GM21515 (cell line): ENCODE results near the gene AFMID.
A peak's percentile ranks its signal among the peaks of the same experiment; 100 is the strongest.
"Not testable (repeated sequence)": the region's sequence is repeated elsewhere in the genome, so short reads cannot be mapped to it uniquely, and the experiment has no call there.

ENCODE experiments used
- ATAC-seq: cut with Tn5 transposase; IDR thresholded peaks from one replicate; pipeline ENCODE4 v1.9.1; 2021; ENCODE audit not compliant: unreplicated experiment

Gene AFMID

GRCh38 chr17:78154903-78155811 is 32.0 kb upstream of the AFMID start:
- peak; percentile 47 for ATAC-seq

DNA sequence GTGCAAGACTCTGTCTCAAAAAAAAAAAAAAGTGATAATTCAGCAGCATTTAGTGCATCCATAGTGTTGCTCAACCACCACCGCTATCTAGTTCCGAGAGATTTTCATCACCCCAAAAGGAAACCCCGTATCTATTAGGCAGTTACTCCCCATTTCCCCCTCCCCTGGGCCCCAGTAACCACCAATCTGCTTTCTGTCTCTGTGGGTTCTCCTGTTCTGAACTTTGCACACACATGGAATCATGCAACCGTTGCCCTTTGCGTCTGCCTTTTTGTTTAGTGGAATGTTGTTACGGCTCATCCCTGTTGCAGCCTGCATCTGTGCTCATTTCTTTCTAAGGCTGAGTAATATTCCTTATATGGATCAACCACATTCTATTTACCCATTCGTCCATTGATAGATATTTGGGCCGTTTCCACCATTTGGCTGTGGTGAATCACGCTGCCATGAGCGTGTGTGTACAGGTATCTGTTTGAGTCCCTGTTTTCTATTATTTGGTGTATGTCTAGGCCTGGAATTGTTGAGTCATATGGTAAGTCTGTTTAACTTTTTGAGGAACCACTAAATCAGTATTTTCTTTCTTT is 27.5 kb upstream of the AFMID start:
- ATAC-seq = no peak

DNA sequence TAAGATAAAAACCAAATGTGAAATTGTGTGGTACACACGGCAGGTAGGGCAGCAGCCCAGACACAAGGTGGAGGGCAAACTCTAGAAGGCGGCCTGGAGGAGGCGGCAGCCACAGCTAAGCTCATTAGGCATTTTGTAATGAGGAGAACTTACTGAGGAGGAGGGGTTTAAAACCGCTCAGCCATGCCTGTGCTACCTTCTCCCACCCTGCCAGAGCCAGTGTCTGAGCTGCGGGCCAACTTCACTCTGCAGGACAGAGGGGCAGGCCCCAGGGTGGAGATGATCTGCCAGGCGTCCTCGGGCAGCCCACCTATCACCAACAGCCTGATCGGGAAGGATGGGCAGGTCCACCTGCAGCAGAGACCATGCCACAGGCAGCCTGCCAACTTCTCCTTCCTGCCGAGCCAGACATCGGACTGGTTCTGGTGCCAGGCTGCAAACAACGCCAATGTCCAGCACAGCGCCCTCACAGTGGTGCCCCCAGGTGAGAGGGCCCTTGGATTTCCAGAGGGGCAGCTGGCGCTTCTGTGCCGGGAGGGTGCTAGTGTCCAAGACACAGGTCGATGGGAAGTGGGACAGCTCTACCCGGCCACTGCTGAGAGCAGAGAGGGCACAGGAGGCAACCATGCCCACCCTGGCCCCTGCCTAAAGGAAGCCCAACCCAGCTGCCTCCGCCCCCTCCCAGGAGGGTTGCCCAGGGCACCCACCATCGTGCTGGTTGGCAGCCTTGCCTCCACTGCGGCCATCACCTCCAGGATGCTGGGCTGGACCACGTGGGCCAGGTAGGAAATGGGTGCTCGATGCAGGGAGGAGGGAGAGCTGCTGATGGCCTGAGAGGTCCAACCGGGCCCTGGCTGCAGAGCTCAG is 23.0 kb upstream of the AFMID start:
- ATAC-seq = no peak

DNA sequence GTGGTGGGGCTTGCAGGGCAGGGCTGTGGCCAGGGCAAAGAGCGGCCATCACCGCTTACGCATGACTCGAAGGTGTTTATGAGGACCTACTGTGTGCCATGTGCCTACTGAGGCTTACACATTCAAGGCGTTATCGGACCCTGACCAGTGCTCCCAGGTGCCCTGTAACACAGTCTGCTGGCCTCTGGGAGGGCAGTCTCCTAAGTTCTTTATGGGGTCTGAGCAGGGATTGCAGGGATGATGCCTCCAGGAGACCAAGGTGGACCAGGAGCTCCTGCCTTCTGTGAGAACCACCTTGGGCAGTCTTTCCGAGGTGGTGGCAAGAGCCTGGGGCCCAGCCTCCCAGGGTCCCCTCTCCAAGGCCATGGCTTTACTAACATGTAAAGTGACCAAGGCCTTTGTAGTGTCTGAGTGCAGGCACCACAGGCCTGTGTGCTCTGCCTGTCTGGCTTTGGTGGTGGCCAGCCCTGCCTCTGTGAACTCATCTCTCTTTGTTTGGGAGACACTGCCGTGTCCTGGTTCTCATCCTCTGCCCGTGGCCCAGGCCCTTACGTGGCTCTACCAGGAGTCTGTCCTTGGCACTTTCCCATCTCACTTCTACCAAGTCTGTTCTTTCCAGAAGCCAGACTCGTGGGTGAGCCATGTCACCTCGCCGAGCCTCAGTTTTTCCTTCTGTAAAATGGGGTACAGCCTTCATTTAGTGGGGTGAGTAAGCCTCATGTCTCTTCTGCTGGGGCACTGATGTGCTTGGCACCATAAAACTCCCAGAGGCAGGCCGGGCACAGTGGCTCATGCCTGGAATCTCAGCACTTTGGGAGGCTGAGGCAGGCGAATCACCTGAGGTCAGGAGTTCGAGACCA is 22.2 kb upstream of the AFMID start:
- no peak for ATAC-seq

DNA sequence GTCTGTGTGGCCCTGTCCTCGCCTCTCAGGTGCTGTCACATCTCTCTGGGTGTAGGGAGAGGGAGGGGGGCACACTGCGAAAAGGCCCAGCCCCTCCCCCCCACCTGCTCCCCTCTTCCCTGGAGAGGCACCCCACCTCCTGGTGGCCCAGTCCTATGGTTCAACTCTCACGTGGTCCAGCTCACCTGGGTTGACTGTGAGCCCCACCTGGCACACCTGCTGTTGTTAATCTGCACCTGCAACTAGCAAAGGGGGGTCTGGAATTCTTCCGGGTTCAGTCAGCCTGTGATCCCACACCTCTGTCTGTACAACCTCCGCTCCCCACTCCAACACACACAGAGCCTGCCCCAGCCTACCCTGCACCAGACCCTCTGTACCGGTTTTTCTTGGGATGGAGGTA is 20.7 kb upstream of the AFMID start:
- ATAC-seq = no peak

DNA sequence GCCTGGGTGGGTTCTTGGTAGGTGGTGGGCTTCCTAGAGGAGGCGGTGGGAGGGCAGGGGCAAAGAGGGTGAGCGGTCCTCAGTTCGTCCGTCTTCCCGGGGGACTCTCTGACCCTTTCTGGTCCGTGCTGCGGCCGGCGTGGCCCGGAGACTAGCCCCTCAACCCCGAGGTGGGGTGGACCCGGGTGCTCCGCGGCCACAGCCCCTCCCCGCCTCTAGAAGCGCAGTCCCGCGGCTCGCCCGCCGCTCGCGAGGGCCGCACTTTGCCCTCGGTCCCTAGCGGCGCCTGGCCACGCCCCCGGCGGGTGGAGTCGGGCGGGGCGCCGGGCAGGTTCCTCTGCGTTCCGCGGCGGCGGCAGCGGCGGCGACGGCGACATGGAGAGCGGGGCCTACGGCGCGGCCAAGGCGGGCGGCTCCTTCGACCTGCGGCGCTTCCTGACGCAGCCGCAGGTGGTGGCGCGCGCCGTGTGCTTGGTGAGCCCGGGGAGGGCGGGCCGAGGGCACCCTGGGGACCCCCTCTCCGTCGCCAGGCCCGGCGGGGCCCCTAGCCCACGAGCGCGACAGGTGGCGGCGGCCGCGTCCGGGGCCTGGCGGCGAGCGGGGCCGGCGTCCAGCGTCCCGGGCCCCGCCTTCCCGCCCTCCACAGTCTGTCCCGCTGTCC is 18.8 kb upstream of the AFMID start, which contains the start of gene SYNGR2:
Gene SYNGR2 (plus strand): TSS at position 340 of the 661 bp plus-strand sequence. CDS start 36 bp downstream, at position 376.
- ATAC-seq = peak; percentile 48

GRCh38 chr17:78168903-78169793 is 18.0 kb upstream of the AFMID start:
- ATAC-seq = peak; percentile 3

GRCh38 chr17:78170692-78171590 is 16.2 kb upstream of the AFMID start:
- ATAC-seq = no peak

- not testable (repeated sequence) for ATAC-seq
These were observed 15.4 kb upstream of the AFMID start for GRCh38 chr17:78171591-78172248.

GRCh38 chr17:78172249-78173051 is 14.7 kb upstream of the AFMID start:
- no peak for ATAC-seq

DNA sequence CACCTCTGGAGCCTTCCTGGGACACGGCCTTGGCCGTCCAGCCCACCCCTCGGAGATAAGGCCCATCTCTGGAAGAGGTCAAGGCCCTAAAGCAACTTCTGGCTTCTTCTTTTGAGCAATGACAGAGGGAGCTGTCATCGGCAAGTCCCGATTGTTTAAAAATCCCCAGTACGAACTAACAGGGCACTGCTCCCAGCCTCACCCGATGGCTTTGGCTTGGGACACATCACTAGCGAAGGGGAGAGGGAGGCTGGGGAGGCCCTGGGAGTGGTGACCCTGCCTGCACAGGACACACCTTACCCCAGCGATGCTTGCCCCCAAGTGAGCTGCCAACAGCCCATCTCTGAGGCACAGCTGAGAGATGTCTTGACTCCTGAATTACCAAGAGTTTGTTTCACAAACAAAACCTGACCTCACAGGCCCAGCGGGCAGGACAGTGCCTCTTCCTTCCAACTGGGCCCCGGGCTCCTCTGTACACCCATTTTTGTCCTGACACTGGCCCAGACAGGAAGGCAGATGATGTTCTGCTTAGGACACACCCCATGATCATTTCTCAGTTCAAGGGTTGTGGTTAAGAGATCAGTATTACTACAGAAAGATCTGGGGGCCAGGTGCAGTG is 14.0 kb upstream of the AFMID start:
- peak; percentile 34 for ATAC-seq

- no peak for ATAC-seq
These were observed 12.8 kb upstream of the AFMID start for GRCh38 chr17:78174346-78174869.

- no peak for ATAC-seq
These were observed 12.1 kb upstream of the AFMID start for GRCh38 chr17:78174870-78175642.

DNA sequence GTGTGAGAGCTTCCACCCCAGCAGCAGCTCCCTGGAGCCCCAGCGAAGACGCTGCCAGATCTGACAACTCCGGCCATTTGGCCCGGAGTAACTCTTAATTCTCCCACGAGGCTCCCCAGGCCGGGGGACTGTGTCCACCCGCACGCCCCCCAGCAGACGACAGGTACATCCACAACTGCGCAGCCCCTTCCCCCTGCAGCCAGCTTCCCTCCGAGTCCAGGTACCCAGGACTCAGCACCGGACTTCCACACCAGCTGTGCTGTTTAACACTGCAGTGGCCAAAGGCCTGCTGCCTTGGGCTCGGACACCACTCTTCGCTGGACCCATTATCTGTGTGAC is 11.6 kb upstream of the AFMID start:
- no peak for ATAC-seq

- no peak for ATAC-seq
These were observed 10.6 kb upstream of the AFMID start for GRCh38 chr17:78176548-78177025.
